Activated T-helper 2 cell treated with anti-CD3 and anti-CD28 coated beads, Interferon-gamma antibody, Interleukin-2, Interleukin-4, amounts not matched to agents 10 μg/mL and 5 μg/mL and 100 μg/mL, durations not matched to agents 14 hours and 24 hours and 36 hours (primary cell): ENCODE results near the gene ATXN3L. TPM values are rescaled to one million over a fixed set of nuclear protein-coding genes. Genes with fewer than 3 reads are reported as not detected.

ENCODE experiments used
- DNase-seq: peaks from one replicate; pipeline ENCODE4 v3.0.0; 2021; ENCODE audit warnings: low spot score
- H3K27ac Mint-ChIP-seq: one replicate; pipeline ENCODE4 v1.8.0; 2021; ENCODE audit warnings: mixed read lengths
- H3K27me3 Mint-ChIP-seq: one replicate; pipeline ENCODE4 v1.8.0; 2021; ENCODE audit warnings: low read depth, mixed read lengths
- H3K36me3 Mint-ChIP-seq: one replicate; pipeline ENCODE4 v1.8.0; 2021; ENCODE audit warnings: low read depth, mixed read lengths
- H3K4me1 Mint-ChIP-seq: one replicate; pipeline ENCODE4 v1.8.0; 2021; ENCODE audit warnings: low read depth, mixed read lengths
- H3K4me3 Mint-ChIP-seq: one replicate; pipeline ENCODE4 v1.8.0; 2021; ENCODE audit warnings: low read depth, mild to moderate bottlenecking, moderate library complexity, mixed read lengths
- H3K9me3 Mint-ChIP-seq: one replicate; pipeline ENCODE4 v1.8.0; 2021; ENCODE audit warnings: mixed read lengths
- intact Hi-C: fragments of 100-400 bp; cut with micrococcal nuclease; formaldehyde crosslinking; loops from one replicate; pipeline ENCODE4 v1.15.1; 2023
- total RNA-seq: library from RNA; stranded (reverse); gene quantifications from 2 replicates; pipeline ENCODE4 v1.2.3, GENCODE V29; 2022

Gene ATXN3L
- total RNA-seq, 1 donor from 2014 or later, result not detected

- peaks cover 16% of the 10 kb centered on the region for H3K4me1 Mint-ChIP-seq
- H3K27me3 Mint-ChIP-seq, result no peaks in the 10 kb centered on the region
- no peak overlapping the region for H3K4me3 Mint-ChIP-seq
- no peak for DNase-seq
- H3K36me3 Mint-ChIP-seq, result no peaks in the 10 kb centered on the region
- H3K27ac Mint-ChIP-seq, result no peak overlapping the region
- H3K9me3 Mint-ChIP-seq, result no peaks in the 10 kb centered on the region
- intact Hi-C loops, result no loop called here
Measured at GRCh38 chrX:13276991-13277390, 42.9 kb downstream of the ATXN3L start.

DNA sequence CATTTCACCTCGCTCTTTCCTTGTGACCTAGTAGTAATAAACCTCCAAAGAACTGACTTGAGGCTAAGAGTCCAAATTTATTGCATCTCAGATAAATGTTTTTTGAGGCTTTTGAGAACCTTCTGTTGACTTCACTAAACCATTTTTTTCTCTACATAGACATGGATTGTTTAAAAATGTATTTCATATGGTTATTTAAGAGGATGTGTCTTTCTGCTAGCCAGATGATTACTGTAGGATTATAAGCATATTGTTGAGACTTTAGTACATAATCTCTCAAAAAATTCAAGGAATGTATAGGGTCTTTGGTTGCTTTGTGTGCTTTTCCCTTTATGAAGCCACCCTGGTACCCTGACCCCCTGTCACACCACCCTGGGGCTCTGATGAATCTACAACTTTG is 44.8 kb downstream of the ATXN3L start:
- peaks cover 16% of the 10 kb centered on the region for H3K4me1 Mint-ChIP-seq
- no peaks in the 10 kb centered on the region for H3K36me3 Mint-ChIP-seq
- H3K27ac Mint-ChIP-seq, result no peak overlapping the region
- H3K9me3 Mint-ChIP-seq, result no peaks in the 10 kb centered on the region
- H3K27me3 Mint-ChIP-seq, result no peaks in the 10 kb centered on the region
- intact Hi-C loops, result no loop called here
- DNase-seq, result no peak
- no peak overlapping the region for H3K4me3 Mint-ChIP-seq

- Mint-ChIP-seq H3K27ac (no peak overlapping the region), H3K9me3 (no peaks in the 10 kb centered on the region), H3K36me3 (no peaks in the 10 kb centered on the region)
Measured at GRCh38 chrX:13272426-13272825, 47.4 kb downstream of the ATXN3L start.

GRCh38 chrX:13271511-13271910 is 48.3 kb downstream of the ATXN3L start:
- no peak overlapping the region for H3K4me3 Mint-ChIP-seq
- no peak for DNase-seq
- no peak overlapping the region for H3K27ac Mint-ChIP-seq
- H3K27me3 Mint-ChIP-seq, result no peaks in the 10 kb centered on the region
- intact Hi-C loops, result no loop called here
- no peaks in the 10 kb centered on the region for H3K36me3 Mint-ChIP-seq
- no peaks in the 10 kb centered on the region for H3K9me3 Mint-ChIP-seq
- no peaks in the 10 kb centered on the region for H3K4me1 Mint-ChIP-seq

More at GRCh38 chrX:13272426-13272825, 47.4 kb downstream of the ATXN3L start:
- Mint-ChIP-seq H3K4me1 (peaks cover 3% of the 10 kb centered on the region), H3K27me3 (no peaks in the 10 kb centered on the region), H3K4me3 (no peak overlapping the region)
- no peak for DNase-seq
- intact Hi-C loops, result no loop called here

GRCh38 chrX:13270360-13270759 is 49.5 kb downstream of the ATXN3L start:
- H3K36me3 Mint-ChIP-seq, result no peaks in the 10 kb centered on the region
- H3K27me3 Mint-ChIP-seq, result no peaks in the 10 kb centered on the region
- no peak overlapping the region for H3K27ac Mint-ChIP-seq
- no peak for DNase-seq
- H3K4me3 Mint-ChIP-seq, result no peak overlapping the region
- H3K9me3 Mint-ChIP-seq, result no peaks in the 10 kb centered on the region
- no peaks in the 10 kb centered on the region for H3K4me1 Mint-ChIP-seq
- intact Hi-C loops, result no loop called here

- Mint-ChIP-seq H3K27ac (no peak overlapping the region), H3K4me1 (no peaks in the 10 kb centered on the region), H3K4me3 (no peak overlapping the region), H3K36me3 (no peaks in the 10 kb centered on the region), H3K9me3 (no peaks in the 10 kb centered on the region), H3K27me3 (no peaks in the 10 kb centered on the region)
- DNase-seq, result no peak
- intact Hi-C loops, result no loop called here
Measured at GRCh38 chrX:13268874-13269273, 51.0 kb downstream of the ATXN3L start.

Other genes with a start within 250 kb of the ATXN3L start
- gene EGFL6, start 249.5 kb upstream of the ATXN3L start, total RNA-seq, result 2.3 and 3.4 TPM in 2 replicates